ENCODE measurements around the gene CD44. TPM values are rescaled to one million over a fixed set of nuclear protein-coding genes. Genes with fewer than 3 reads are reported as not detected.

Gene CD44
- total and polyA plus RNA-seq, 8 donors = 332 to 693 (median 504) TPM

GRCh38 chr11:35162745-35163144 is 23.8 kb downstream of the CD44 start:
- H3K27ac ChIP-seq = peak overlapping the region; percentile 61 to 88
- no peak for DNase-seq
- H3K4me3 ChIP-seq = no peak overlapping the region
- no peaks in the 10 kb centered on the region for H3K27me3 ChIP-seq
- intact Hi-C loops (cut with DNase I) = no loop called here
- H3K4me1 ChIP-seq = peaks cover 76 to 100% of the 10 kb centered on the region in 2 donors
- no peak for TF ChIP-seq CTCF (IDR thresholded peaks at IDR 0.05)
- no peaks in the 10 kb centered on the region for H3K9me3 ChIP-seq
- no peak for ATAC-seq
- peaks cover 0 to 9% of the 10 kb centered on the region in 2 donors for H3K36me3 ChIP-seq

GRCh38 chr11:35163209-35163608 is 24.2 kb downstream of the CD44 start:
- Histone ChIP-seq H3K9me3 (no peaks in the 10 kb centered on the region), H3K36me3 (peaks cover 0 to 9% of the 10 kb centered on the region in 2 donors), H3K4me3 (no peak overlapping the region), H3K27ac (peak overlapping the region; percentile 15 to 88), H3K27me3 (no peaks in the 10 kb centered on the region), H3K4me1 (peaks cover 75 to 100% of the 10 kb centered on the region in 2 donors)
- no peak for DNase-seq
- intact Hi-C loops (cut with DNase I) = no loop called here
- ATAC-seq = no peak
- no peak for TF ChIP-seq CTCF (IDR thresholded peaks at IDR 0.05)

GRCh38 chr11:35163702-35164496 is 24.9 kb downstream of the CD44 start:
- ATAC-seq (no peak), DNase-seq (no peak)
- peak in 1 of 2 donors; percentile 9 for TF ChIP-seq CTCF (IDR thresholded peaks at IDR 0.05)
- peaks cover 72 to 100% of the 10 kb centered on the region in 2 donors for H3K4me1 ChIP-seq
- H3K27me3 ChIP-seq = no peaks in the 10 kb centered on the region
- peaks cover 0 to 9% of the 10 kb centered on the region in 2 donors for H3K36me3 ChIP-seq
- H3K27ac ChIP-seq = peak overlapping the region; percentile 15 to 88
- intact Hi-C loops (cut with DNase I) = no loop called here
- no peak overlapping the region for H3K4me3 ChIP-seq
- no peaks in the 10 kb centered on the region for H3K9me3 ChIP-seq

- Histone ChIP-seq H3K36me3 (peaks cover 0 to 9% of the 10 kb centered on the region in 2 donors), H3K27ac (peak overlapping the region in 1 of 2 donors; percentile 88), H3K4me1 (peaks cover 63 to 95% of the 10 kb centered on the region in 2 donors), H3K4me3 (no peak overlapping the region), H3K9me3 (no peaks in the 10 kb centered on the region), H3K27me3 (no peaks in the 10 kb centered on the region)
- no peak for TF ChIP-seq CTCF (IDR thresholded peaks at IDR 0.05)
- intact Hi-C loops (cut with DNase I) = no loop called here
- no peak for DNase-seq
- no peak for ATAC-seq
These were observed 26.1 kb downstream of the CD44 start for GRCh38 chr11:35165030-35165422.

Measured in left lung (tissue), 10 donors.